Endothelial cell (in vitro differentiated cells): ENCODE results near the gene ETV3. TPM values are rescaled to one million over a fixed set of nuclear protein-coding genes. Genes with fewer than 3 reads are reported as not detected.
"Not testable (repeated sequence)": the region's sequence is repeated elsewhere in the genome, so short reads cannot be mapped to it uniquely, and the experiment has no call there.

Experiments
- DNase-seq: peaks from one replicate; pipeline ENCODE4 v3.0.0; 2021; ENCODE audit warnings: low spot score
- H3K27ac Mint-ChIP-seq: one replicate; pipeline ENCODE4 v1.8.0; 2021; ENCODE audit warnings: mixed read lengths, inconsistent platforms; ENCODE audit not compliant: unreplicated experiment
- H3K27me3 Mint-ChIP-seq: one replicate; pipeline ENCODE4 v1.8.0; 2021; ENCODE audit warnings: mild to moderate bottlenecking, moderate library complexity, mixed read lengths, inconsistent platforms; ENCODE audit not compliant: unreplicated experiment
- H3K36me3 Mint-ChIP-seq: one replicate; pipeline ENCODE4 v1.8.0; 2021; ENCODE audit warnings: mild to moderate bottlenecking, low read depth, mixed read lengths, inconsistent platforms; ENCODE audit not compliant: unreplicated experiment
- H3K4me1 Mint-ChIP-seq: one replicate; pipeline ENCODE4 v1.8.0; 2021; ENCODE audit warnings: mild to moderate bottlenecking, mixed read lengths, inconsistent platforms; ENCODE audit not compliant: unreplicated experiment
- H3K4me3 Mint-ChIP-seq: one replicate; pipeline ENCODE4 v1.8.0; 2021; ENCODE audit warnings: mild to moderate bottlenecking, mixed read lengths, inconsistent platforms; ENCODE audit not compliant: unreplicated experiment
- H3K9me3 Mint-ChIP-seq: one replicate; pipeline ENCODE4 v1.8.0; 2021; ENCODE audit warnings: mixed read lengths, inconsistent platforms; ENCODE audit not compliant: unreplicated experiment
- total RNA-seq: library from RNA; stranded (reverse); fragmentation: NEBNext Ultra II Directional; extraction: Animal tissue kit (Norgen Biotek cat#: 25700); gene quantifications from one replicate; pipeline ENCODE4 v1.2.1, GENCODE V29; 2021; ENCODE audit not compliant: unreplicated experiment
- TF ChIP-seq, protein P1 (sequence below): fragments of 200-600 bp; sonication (generic); IDR thresholded peaks from one replicate; pipeline ENCODE4 v1.5.0; 2021; ENCODE audit warnings: antibody characterized with exemption; ENCODE audit not compliant: unreplicated experiment

ETV3 gene
- total RNA-seq, 1 donor from 2014 or later = 52.3 TPM

DNA sequence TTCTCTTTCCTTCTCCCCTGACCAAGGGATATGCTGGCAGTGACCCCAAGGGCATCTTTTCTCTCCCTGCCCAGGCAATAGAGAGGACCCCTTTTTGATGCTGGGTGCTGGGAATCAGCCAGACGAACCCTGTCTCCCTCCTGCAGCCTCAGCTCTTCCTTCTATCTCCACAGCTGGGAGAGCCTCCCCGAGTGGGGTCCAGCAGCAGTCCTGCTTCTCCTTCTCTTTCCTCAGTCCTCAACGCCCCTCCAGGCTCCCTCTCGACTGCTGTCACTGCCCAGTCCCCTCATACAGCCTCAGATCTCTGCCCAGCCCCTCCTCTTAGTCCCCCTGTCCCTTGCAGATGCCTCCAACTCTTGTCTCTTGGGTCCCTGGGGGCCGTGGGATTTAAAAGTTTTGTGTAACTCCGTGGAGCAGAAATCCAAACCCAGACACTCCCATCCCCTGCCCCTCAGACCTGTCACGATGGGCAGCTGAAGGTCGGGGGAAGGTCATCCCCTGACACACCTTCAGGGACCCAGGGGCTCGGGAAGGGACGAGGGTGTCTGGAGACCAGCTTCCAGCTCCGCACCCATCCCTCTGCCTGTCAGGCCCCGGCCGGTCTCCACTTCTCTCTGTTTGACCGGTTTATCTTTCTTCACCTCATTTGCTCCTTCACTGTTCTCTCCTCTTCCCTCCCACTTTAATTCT, 32.8 kb downstream of the ETV3 start:
- Mint-ChIP-seq H3K9me3 (no peaks in the 10 kb centered on the region), H3K4me3 (no peak overlapping the region), H3K27ac (no peak overlapping the region), H3K27me3 (peaks cover 12% of the 10 kb centered on the region), H3K4me1 (peaks cover 8% of the 10 kb centered on the region), H3K36me3 (no peaks in the 10 kb centered on the region)
- TF ChIP-seq, protein P1, sequence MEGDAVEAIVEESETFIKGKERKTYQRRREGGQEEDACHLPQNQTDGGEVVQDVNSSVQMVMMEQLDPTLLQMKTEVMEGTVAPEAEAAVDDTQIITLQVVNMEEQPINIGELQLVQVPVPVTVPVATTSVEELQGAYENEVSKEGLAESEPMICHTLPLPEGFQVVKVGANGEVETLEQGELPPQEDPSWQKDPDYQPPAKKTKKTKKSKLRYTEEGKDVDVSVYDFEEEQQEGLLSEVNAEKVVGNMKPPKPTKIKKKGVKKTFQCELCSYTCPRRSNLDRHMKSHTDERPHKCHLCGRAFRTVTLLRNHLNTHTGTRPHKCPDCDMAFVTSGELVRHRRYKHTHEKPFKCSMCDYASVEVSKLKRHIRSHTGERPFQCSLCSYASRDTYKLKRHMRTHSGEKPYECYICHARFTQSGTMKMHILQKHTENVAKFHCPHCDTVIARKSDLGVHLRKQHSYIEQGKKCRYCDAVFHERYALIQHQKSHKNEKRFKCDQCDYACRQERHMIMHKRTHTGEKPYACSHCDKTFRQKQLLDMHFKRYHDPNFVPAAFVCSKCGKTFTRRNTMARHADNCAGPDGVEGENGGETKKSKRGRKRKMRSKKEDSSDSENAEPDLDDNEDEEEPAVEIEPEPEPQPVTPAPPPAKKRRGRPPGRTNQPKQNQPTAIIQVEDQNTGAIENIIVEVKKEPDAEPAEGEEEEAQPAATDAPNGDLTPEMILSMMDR = no peak
- DNase-seq = no peak

DNA sequence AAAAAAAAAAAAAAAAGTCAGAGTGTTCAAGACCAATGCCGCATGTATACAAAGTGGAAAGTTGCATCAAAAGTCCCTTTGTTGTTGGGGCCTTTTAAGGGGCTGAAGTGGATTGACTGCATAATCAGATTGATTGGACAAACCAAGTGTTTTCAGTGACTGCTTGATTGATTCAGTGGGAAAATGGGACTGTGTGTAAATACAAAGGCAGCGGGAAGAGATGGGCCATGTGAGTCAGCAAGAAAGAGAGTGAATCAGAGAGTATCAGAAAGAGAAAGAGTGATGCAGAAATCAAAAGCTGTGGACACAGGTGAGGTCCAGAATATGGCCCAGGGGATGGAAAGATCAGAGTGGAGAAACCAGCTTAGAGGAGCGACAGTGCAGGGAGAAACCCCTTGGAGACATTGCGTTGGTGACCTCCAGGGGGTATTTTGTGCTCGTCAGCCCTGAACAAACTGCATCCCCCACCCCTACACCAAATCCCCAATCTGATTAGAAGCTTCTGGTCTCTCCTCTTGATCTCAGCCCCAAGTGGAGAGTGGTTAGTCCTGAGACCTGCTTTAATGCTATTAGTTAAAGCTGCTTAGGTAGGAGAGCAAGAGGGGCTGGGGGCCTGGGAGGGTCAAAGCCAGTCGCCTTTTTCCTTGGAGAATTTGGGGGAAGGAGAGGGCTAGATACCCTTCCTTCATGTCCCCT, 33.4 kb downstream of the ETV3 start:
- TF ChIP-seq, protein P1 = no peak
- Mint-ChIP-seq H3K27me3 (peaks cover 12% of the 10 kb centered on the region), H3K9me3 (no peaks in the 10 kb centered on the region), H3K36me3 (no peaks in the 10 kb centered on the region), H3K4me1 (peaks cover 8% of the 10 kb centered on the region), H3K27ac (no peak overlapping the region), H3K4me3 (no peak overlapping the region)
- DNase-seq = no peak

DNA sequence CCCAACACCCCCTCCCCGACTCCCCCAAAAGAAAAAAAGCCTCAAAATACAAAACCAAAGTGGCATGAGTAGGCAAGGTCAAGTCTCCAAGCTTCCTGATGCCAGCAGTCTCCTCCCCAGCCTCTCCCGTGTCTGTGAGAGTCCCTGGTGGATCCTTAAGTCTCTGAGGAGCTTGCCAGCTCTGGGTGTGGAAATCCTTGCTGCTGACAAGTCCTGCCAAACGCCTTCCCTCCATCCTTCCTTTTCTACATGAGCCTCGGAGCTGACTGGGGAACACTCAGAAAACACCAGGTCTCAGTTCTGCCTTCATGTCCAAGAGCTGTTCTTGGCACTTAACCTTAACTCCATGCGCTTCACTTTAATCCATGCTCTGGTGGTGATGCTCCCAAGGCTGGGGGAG, 34.9 kb downstream of the ETV3 start:
- H3K36me3 Mint-ChIP-seq = no peaks in the 10 kb centered on the region
- TF ChIP-seq, protein P1 = no peak

DNA sequence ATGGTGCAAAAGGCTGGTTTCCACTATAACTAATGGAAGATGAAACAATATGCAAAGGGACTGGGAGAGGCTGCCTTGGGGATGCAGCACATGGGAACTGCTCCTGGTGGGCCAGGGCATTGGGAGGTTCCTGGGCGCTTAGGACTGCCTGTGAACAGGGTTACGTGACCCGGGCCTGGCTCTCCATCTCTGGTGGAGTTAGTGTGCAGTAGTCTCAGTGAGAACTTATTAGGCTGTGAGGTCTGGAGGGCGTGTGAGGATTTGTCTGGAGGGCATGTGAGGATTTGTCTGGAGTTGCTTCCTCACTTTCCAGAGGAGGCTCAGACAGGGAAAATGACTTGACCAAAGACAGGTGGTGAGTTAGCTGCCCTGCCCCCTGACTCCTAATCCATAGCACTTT, 37.0 kb downstream of the ETV3 start:
- Mint-ChIP-seq H3K27ac (no peak overlapping the region), H3K9me3 (no peaks in the 10 kb centered on the region), H3K36me3 (no peaks in the 10 kb centered on the region), H3K4me3 (no peak overlapping the region), H3K4me1 (peaks cover 8% of the 10 kb centered on the region), H3K27me3 (peaks cover 8% of the 10 kb centered on the region)
- DNase-seq = no peak
- TF ChIP-seq, protein P1 = no peak

More for the DNA sequence above, 34.9 kb downstream of the ETV3 start:
- peaks cover 8% of the 10 kb centered on the region for H3K27me3 Mint-ChIP-seq
- no peaks in the 10 kb centered on the region for H3K9me3 Mint-ChIP-seq
- no peak overlapping the region for H3K27ac Mint-ChIP-seq
- H3K4me3 Mint-ChIP-seq = no peak overlapping the region
- no peak for DNase-seq
- H3K4me1 Mint-ChIP-seq = peaks cover 10% of the 10 kb centered on the region

DNA sequence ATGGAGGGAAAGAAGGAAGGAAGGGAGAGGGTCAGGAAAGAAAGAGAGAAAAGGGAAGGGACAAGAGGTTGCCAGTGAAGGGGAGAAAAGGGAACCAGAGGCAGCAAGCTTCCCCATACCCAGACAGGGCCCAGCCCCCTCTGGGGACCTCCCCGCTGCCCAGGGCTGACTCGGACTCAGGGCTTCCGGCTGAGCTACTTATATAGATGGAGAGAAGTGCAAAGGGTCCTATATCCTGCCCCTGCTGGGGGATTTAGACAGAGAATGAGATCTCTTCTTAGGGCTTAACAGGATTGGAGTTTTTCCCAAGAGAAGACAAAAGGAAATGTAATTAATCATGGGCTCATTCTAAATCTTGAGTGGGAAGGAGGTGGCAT, 38.6 kb downstream of the ETV3 start, which contains the start of gene ETV3L:
TSS of gene ETV3L (minus strand) at position 176 of the 377 bp plus-strand sequence. CDS start 285 bp downstream, outside the sequence.
- H3K9me3 Mint-ChIP-seq = no peaks in the 10 kb centered on the region
- H3K4me3 Mint-ChIP-seq = no peak within 1 kb of the TSS
- H3K27ac Mint-ChIP-seq = no peak within 1 kb of the TSS

DNA sequence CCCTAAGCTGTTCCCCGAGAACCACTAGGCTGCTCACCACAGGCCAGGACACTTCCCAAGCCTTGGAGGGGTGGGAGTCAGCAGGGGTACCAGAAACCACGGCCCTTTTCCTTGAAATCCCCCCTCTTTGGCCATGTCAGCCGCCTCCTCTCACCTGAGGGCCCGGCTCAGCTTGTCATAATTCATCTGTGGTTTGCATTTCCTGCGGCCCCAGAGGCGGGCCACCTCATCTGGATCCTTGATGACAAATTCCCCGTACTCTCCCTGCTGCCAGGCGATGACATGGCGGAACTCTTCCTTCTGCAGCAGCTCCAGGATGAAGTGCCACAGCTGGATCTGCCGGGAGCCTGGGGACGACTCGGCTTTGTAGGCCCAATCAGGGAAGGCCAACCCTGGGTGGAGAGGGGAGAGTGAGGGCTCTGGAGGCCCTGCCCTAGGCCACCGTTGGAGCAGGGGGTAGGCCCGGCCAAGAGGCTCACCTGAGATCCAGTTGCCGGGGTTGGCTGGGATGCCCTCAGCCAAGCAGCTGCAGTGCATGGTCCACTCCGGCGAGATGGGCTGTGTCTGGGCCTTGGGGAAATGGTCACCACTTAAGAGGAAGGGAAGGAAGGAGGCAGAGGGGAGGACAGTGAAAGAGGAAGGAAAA, 39.1 kb downstream of the ETV3 start:
- H3K4me3 Mint-ChIP-seq, H3K36me3 Mint-ChIP-seq, H3K27ac Mint-ChIP-seq, DNase-seq, H3K27me3 Mint-ChIP-seq, H3K4me1 Mint-ChIP-seq, H3K9me3 Mint-ChIP-seq: not testable (repeated sequence)

More for the DNA sequence above, 38.6 kb downstream of the ETV3 start, which contains the start of gene ETV3L:
- TF ChIP-seq, protein P1 = no peak
- Mint-ChIP-seq H3K36me3 (no peaks in the 10 kb centered on the region), H3K27me3 (peaks cover 4% of the 10 kb centered on the region), H3K4me1 (peaks cover 3% of the 10 kb centered on the region)
- no peak for DNase-seq
